Panc1 (cell line): ENCODE data around the gene NANOS2. TPM values are rescaled to one million over a fixed set of nuclear protein-coding genes. Genes with fewer than 3 reads are reported as not detected.

ENCODE experiments used
- ATAC-seq: fragments of 200-7000 bp; cut with Tn5 transposase; 2 replicates; pipeline ENCODE4 v1.9.1; 2020; ENCODE audit warnings: mild to moderate bottlenecking, moderate library complexity
- BruUV-seq: library from RNA; stranded (reverse); fragments of 400-500 nt; replicated peaks from 2 replicates; lab custom pipeline; 2021; lab: Mats Ljungman, UMichigan
- CTCF ChIA-PET: fragments of 300-600 bp; sonication (Branson Sonifier 250); formaldehyde crosslinking; loops from one replicate; lab custom pipeline; 2022; ENCODE audit warnings: antibody characterized with exemption; lab: Charles Lee
- POLR2A ChIA-PET: fragments of 300-600 bp; sonication (Branson Sonifier 250); formaldehyde crosslinking; loops from one replicate; lab custom pipeline; 2022; ENCODE audit warnings: antibody characterized with exemption; lab: Charles Lee
- DNase-seq: peaks from one replicate; pipeline ENCODE4 v3.0.0-alpha.2; 2010; ENCODE audit warnings: low read depth, low spot score
- H3K27ac ChIP-seq: 2 replicates; pipeline ENCODE4 v1.5.1; 2011; ENCODE audit warnings: mild to moderate bottlenecking, low read length, inconsistent platforms
- H3K27me3 ChIP-seq: fragments of 200-500 bp; sonication (Bioruptor generic); 2 replicates; pipeline ENCODE4 v1.6.0; 2014; ENCODE audit warnings: low read length, inconsistent platforms; ENCODE audit not compliant: control insufficient read depth, insufficient read depth
- H3K36me3 ChIP-seq: fragments of 200-500 bp; sonication (Bioruptor generic); 2 replicates; pipeline ENCODE4 v1.5.1; 2014; ENCODE audit warnings: inconsistent platforms, mild to moderate bottlenecking, low read length, moderate library complexity; ENCODE audit not compliant: control insufficient read depth, insufficient read depth
- H3K4me1 ChIP-seq: 2 replicates; pipeline ENCODE4 v1.5.1; 2011; ENCODE audit warnings: inconsistent platforms, mild to moderate bottlenecking, low read length, moderate library complexity; ENCODE audit not compliant: control insufficient read depth, insufficient read depth
- H3K4me3 ChIP-seq, 2 experiments: 2 replicates each; pipeline ENCODE4 v1.5.1; 2011 to 2012; ENCODE audit warnings: low read depth in 2 of 2, low read length in 2 of 2, mild to moderate bottlenecking in 2 of 2, inconsistent platforms in 1 of 2, moderate library complexity in 1 of 2
- H3K9me3 ChIP-seq: fragments of 200-500 bp; sonication (Bioruptor generic); 2 replicates; pipeline ENCODE4 v1.5.1; 2014; ENCODE audit warnings: low read depth, mild to moderate bottlenecking, inconsistent platforms, low read length, moderate library complexity; ENCODE audit not compliant: control insufficient read depth, insufficient read depth
- POLR2AphosphoS5 ChIP-seq: IDR thresholded peaks from 2 replicates; pipeline ENCODE4 v1.6.1; 2012; ENCODE audit warnings: mild to moderate bottlenecking, low read depth, low read length, moderate library complexity
- SIN3A ChIP-seq: IDR thresholded peaks from 2 replicates; pipeline ENCODE4 v1.6.1; 2012; ENCODE audit warnings: low read depth, mild to moderate bottlenecking, low read length, moderate library complexity, borderline replicate concordance; ENCODE audit not compliant: insufficient read depth
- TCF7L2 ChIP-seq: IDR thresholded peaks from 2 replicates; pipeline ENCODE4 v1.6.1; 2011; ENCODE audit warnings: mild to moderate bottlenecking, low read depth, low read length, inconsistent platforms
- in situ Hi-C: cut with HindIII; loops from 2 replicates; pipeline ENCODE4 v1.10.0; 2016; ENCODE audit warnings: low sequenced_read_pairs, low pct_unique_long_range_greater_than_20kb
- intact Hi-C: fragments of 100-400 bp; cut with micrococcal nuclease; formaldehyde crosslinking; loops from one replicate; pipeline ENCODE4 v1.10.0; 2022; ENCODE audit not compliant: unreplicated experiment
- total RNA-seq: library from RNA; stranded (reverse); gene quantifications from one replicate; pipeline ENCODE4 v1.2.1, GENCODE V29; 2021; ENCODE audit not compliant: unreplicated experiment
- TF ChIP-seq, protein P1 (sequence below): fragments of 450-650 bp; IDR thresholded peaks from 2 replicates; pipeline ENCODE4 v1.5.1; 2017; ENCODE audit warnings: mild to moderate bottlenecking
- TF ChIP-seq, protein P2 (sequence below), 2 experiments: IDR thresholded peaks; 2 replicates each; pipeline ENCODE4 v1.6.1; 2011 to 2012; ENCODE audit warnings: low read depth in 2 of 2, control low read depth in 1 of 2, low read length in 1 of 2, mild to moderate bottlenecking in 1 of 2, moderate library complexity in 1 of 2; ENCODE audit not compliant: insufficient read depth in 1 of 2

The NANOS2 gene
- total RNA-seq, 1 experiment from 2014 or later: not detected

GRCh38 chr19:45931055-45931454 is 16.5 kb upstream of the NANOS2 start:
- intact Hi-C loops (no loop called here), in situ Hi-C loops (no loop called here)
- DNase-seq (no peak), ATAC-seq (no peak)
- no peaks in the 10 kb centered on the region; the same call in 1 of the 2 replicates for H3K27me3 ChIP-seq
- H3K4me3 ChIP-seq: no peak overlapping the region
- POLR2A ChIA-PET: no interaction called here
- no peak overlapping the region for H3K27ac ChIP-seq
- no TSS peak for BruUV-seq
- H3K9me3 ChIP-seq: no peaks in the 10 kb centered on the region
- no peaks in the 10 kb centered on the region for H3K36me3 ChIP-seq
- H3K4me1 ChIP-seq: 0 out of 2 replicates have a peak, but pooled peaks cover 6% of the 10 kb centered on the region
- TF ChIP-seq SIN3A (no peak), TCF7L2 (no peak), POLR2AphosphoS5 (no peak)
- TF ChIP-seq, protein P1, sequence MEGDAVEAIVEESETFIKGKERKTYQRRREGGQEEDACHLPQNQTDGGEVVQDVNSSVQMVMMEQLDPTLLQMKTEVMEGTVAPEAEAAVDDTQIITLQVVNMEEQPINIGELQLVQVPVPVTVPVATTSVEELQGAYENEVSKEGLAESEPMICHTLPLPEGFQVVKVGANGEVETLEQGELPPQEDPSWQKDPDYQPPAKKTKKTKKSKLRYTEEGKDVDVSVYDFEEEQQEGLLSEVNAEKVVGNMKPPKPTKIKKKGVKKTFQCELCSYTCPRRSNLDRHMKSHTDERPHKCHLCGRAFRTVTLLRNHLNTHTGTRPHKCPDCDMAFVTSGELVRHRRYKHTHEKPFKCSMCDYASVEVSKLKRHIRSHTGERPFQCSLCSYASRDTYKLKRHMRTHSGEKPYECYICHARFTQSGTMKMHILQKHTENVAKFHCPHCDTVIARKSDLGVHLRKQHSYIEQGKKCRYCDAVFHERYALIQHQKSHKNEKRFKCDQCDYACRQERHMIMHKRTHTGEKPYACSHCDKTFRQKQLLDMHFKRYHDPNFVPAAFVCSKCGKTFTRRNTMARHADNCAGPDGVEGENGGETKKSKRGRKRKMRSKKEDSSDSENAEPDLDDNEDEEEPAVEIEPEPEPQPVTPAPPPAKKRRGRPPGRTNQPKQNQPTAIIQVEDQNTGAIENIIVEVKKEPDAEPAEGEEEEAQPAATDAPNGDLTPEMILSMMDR: no peak
- TF ChIP-seq, protein P2, sequence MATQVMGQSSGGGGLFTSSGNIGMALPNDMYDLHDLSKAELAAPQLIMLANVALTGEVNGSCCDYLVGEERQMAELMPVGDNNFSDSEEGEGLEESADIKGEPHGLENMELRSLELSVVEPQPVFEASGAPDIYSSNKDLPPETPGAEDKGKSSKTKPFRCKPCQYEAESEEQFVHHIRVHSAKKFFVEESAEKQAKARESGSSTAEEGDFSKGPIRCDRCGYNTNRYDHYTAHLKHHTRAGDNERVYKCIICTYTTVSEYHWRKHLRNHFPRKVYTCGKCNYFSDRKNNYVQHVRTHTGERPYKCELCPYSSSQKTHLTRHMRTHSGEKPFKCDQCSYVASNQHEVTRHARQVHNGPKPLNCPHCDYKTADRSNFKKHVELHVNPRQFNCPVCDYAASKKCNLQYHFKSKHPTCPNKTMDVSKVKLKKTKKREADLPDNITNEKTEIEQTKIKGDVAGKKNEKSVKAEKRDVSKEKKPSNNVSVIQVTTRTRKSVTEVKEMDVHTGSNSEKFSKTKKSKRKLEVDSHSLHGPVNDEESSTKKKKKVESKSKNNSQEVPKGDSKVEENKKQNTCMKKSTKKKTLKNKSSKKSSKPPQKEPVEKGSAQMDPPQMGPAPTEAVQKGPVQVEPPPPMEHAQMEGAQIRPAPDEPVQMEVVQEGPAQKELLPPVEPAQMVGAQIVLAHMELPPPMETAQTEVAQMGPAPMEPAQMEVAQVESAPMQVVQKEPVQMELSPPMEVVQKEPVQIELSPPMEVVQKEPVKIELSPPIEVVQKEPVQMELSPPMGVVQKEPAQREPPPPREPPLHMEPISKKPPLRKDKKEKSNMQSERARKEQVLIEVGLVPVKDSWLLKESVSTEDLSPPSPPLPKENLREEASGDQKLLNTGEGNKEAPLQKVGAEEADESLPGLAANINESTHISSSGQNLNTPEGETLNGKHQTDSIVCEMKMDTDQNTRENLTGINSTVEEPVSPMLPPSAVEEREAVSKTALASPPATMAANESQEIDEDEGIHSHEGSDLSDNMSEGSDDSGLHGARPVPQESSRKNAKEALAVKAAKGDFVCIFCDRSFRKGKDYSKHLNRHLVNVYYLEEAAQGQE (IDR thresholded peaks at IDR 0.05; ENCODE audit: insufficient read depth in 1 of 2, low read depth in 2 of 2, low read length in 1 of 2): no peak
- CTCF ChIA-PET: no interaction called here

GRCh38 chr19:45929247-45929646 is 14.7 kb upstream of the NANOS2 start:
- Histone ChIP-seq H3K4me3 (no peak overlapping the region), H3K27ac (no peak overlapping the region), H3K27me3 (no peaks in the 10 kb centered on the region; the same call in 1 of the 2 replicates), H3K4me1 (0 out of 2 replicates have a peak, but pooled peaks cover 3% of the 10 kb centered on the region), H3K9me3 (no peaks in the 10 kb centered on the region), H3K36me3 (no peaks in the 10 kb centered on the region)
- in situ Hi-C loops: no loop called here
- no TSS peak for BruUV-seq
- intact Hi-C loops: no loop called here
- POLR2A ChIA-PET: no interaction called here
- DNase-seq (no peak), ATAC-seq (no peak)
- TF ChIP-seq TCF7L2 (no peak), SIN3A (no peak), POLR2AphosphoS5 (no peak)
- TF ChIP-seq, protein P2 (IDR thresholded peaks at IDR 0.05; ENCODE audit: insufficient read depth in 1 of 2, low read depth in 2 of 2, low read length in 1 of 2): no peak
- TF ChIP-seq, protein P1: no peak
- CTCF ChIA-PET: no interaction called here
